K562 (cell line): ENCODE measurements around the gene CDYL2. TPM values are rescaled to one million over a fixed set of nuclear protein-coding genes. Genes with fewer than 3 reads are reported as not detected.

ENCODE experiments used
- ATAC-seq: fragments of 200-7000 bp; cut with Tn5 transposase; 3 replicates; pipeline ENCODE4 v1.9.1; 2020; ENCODE audit warnings: moderate library complexity
- BruUV-seq: library from RNA; stranded (reverse); fragments of 400-500 nt; replicated peaks from 2 replicates; lab custom pipeline; 2021; lab: Mats Ljungman, UMichigan
- CTCF ChIA-PET: fragments of 300-600 bp; formaldehyde crosslinking; extraction: SDS; loops from one replicate; lab custom pipeline; 2021; ENCODE audit warnings: low intra/inter-chr PET ratio; lab: Yijun Ruan, JAX
- POLR2A ChIA-PET: fragments of 300-600, 350-650 bp; sonication (Branson Sonifier 250); formaldehyde crosslinking; extraction: SDS; loops from one replicate; lab custom pipeline; 2021; ENCODE audit warnings: antibody characterized with exemption, inconsistent platforms; lab: Yijun Ruan, JAX
- DNase-seq, 4 experiments: peaks; one replicate each; pipeline versions ENCODE4 v3.0.0 to v3.0.0-alpha.2; 2011 to 2018; ENCODE audit warnings: low spot score in 3 of 4, mixed read lengths in 3 of 4; ENCODE audit errors: extremely low read depth in 1 of 4
- FAIRE-seq: peaks from 2 replicates; lab custom pipeline; 2011; peaks lifted over from hg19 to GRCh38; lab: Jason Lieb, UNC
- H2AFZ ChIP-seq: 2 replicates; pipeline ENCODE4 v1.6.0; 2011; ENCODE audit warnings: low read depth, low read length, control low read depth, inconsistent platforms
- H3K27ac ChIP-seq: fragments of 200-600 bp; 3 replicates; pipeline ENCODE4 v1.8.0; 2011; ENCODE audit warnings: low read depth, mild to moderate bottlenecking, control low read depth, inconsistent platforms, low read length, moderate library complexity, mixed read lengths; ENCODE audit errors: extremely low read depth
- H3K27me3 ChIP-seq, 2 experiments: fragments of 300-600 bp in 1 of 2; 2 replicates in 1 of 2; 3 replicates in 1 of 2; pipeline versions ENCODE4 v1.6.0 to v1.8.0; 2011; ENCODE audit warnings: inconsistent platforms in 2 of 2, low read length in 2 of 2, mild to moderate bottlenecking in 1 of 2, mixed read lengths in 1 of 2, moderate library complexity in 1 of 2; ENCODE audit not compliant: control insufficient read depth in 2 of 2, insufficient read depth in 2 of 2
- H3K36me3 ChIP-seq: fragments of 300-600 bp; 3 replicates; pipeline ENCODE4 v1.8.0; 2011; ENCODE audit warnings: mild to moderate bottlenecking, low read length, inconsistent platforms; ENCODE audit not compliant: control insufficient read depth, insufficient read depth
- H3K4me1 ChIP-seq, 2 experiments: fragments of 200-600 bp in 1 of 2; replicated peaks in 1 of 2; 2 replicates in 1 of 2; 3 replicates in 1 of 2; pipeline versions ENCODE4 v1.5.1 to v1.8.0; 2011; ENCODE audit warnings: inconsistent platforms in 2 of 2, low read length in 2 of 2, mild to moderate bottlenecking in 1 of 2, mixed read lengths in 1 of 2, moderate library complexity in 1 of 2; ENCODE audit not compliant: control insufficient read depth in 2 of 2, insufficient read depth in 2 of 2
- H3K4me2 ChIP-seq: 2 replicates; pipeline ENCODE4 v1.6.1; 2011; ENCODE audit warnings: low read length, control low read depth, inconsistent platforms, mixed read lengths; ENCODE audit not compliant: insufficient read depth
- H3K4me3 ChIP-seq: fragments of 200-600 bp; sonication (generic), shearing (Covaris generic); 2 replicates; pipeline ENCODE4 v1.5.1; 2016; ENCODE audit warnings: control low read depth, inconsistent platforms
- H3K79me2 ChIP-seq: fragments of 200-600 bp; 3 replicates; pipeline ENCODE4 v1.8.0; 2011; ENCODE audit warnings: low read length, inconsistent platforms; ENCODE audit not compliant: control insufficient read depth, insufficient read depth
- H3K9ac ChIP-seq, 2 experiments: 2 replicates each; pipeline versions ENCODE4 v1.6.0 to v1.6.1; 2011; ENCODE audit warnings: low read depth in 2 of 2, low read length in 2 of 2, control low read depth in 1 of 2, inconsistent platforms in 1 of 2, mild to moderate bottlenecking in 1 of 2, mixed read lengths in 1 of 2; ENCODE audit not compliant: insufficient read depth in 1 of 2
- H3K9me1 ChIP-seq: one replicate; pipeline ENCODE4 v1.6.0; 2011; ENCODE audit warnings: inconsistent platforms, mild to moderate bottlenecking, low read length, moderate library complexity; ENCODE audit not compliant: control insufficient read depth, insufficient read depth
- H3K9me3 ChIP-seq: replicated peaks from 2 replicates; pipeline ENCODE4 v1.5.1; 2011; ENCODE audit warnings: low read depth, low read length, inconsistent platforms; ENCODE audit not compliant: control insufficient read depth, insufficient read depth
- H4K20me1 ChIP-seq: replicated peaks from 2 replicates; pipeline ENCODE4 v1.6.1; 2011; ENCODE audit warnings: low read length, inconsistent platforms, mixed read lengths; ENCODE audit not compliant: control insufficient read depth, insufficient read depth
- CTCF ChIP-seq, 3 experiments: IDR thresholded peaks in 2 of 3; conservative IDR thresholded peaks in 1 of 3; 2 replicates each; pipeline ENCODE4 v1.5.1; 2011 to 2012; ENCODE audit warnings: low read length in 3 of 3, mild to moderate bottlenecking in 3 of 3, control low read depth in 2 of 3, improper control_type of control experiment in 1 of 3, inconsistent platforms in 1 of 3, low read depth in 1 of 3, mixed read lengths in 1 of 3, moderate library complexity in 1 of 3; ENCODE audit not compliant: insufficient read depth in 2 of 3
- EGR1 ChIP-seq: fragments of 450-650 bp; conservative IDR thresholded peaks from 2 replicates; pipeline ENCODE4 v1.6.1; 2017; ENCODE audit warnings: mild to moderate bottlenecking
- ERF ChIP-seq: fragments of 450-650 bp; formaldehyde crosslinking; IDR thresholded peaks from 2 replicates; pipeline ENCODE4 v1.4.0; 2020; ENCODE audit warnings: mild to moderate bottlenecking, mixed read lengths
- FOXJ3 ChIP-seq: sonication (generic); formaldehyde crosslinking; IDR thresholded peaks from 2 replicates; pipeline ENCODE4 v1.4.0; 2020; ENCODE audit warnings: mild to moderate bottlenecking, missing genetic modification reagents
- PHB ChIP-seq: fragments of 250-450 bp; sonication (Bioruptor Pico); IDR thresholded peaks from 2 replicates; pipeline ENCODE4 v1.5.0; 2021
- PTBP1 ChIP-seq: fragments of 200-400 bp; formaldehyde crosslinking; IDR thresholded peaks from 2 replicates; pipeline ENCODE4 v1.6.1; 2017; ENCODE audit warnings: low read depth, low read length
- TEAD2 ChIP-seq: fragments of 450-650 bp; IDR thresholded peaks from 2 replicates; pipeline ENCODE4 v1.6.1; 2016; ENCODE audit warnings: missing genetic modification characterization, control low read depth, missing compliant biosample characterization
- ZNF75A ChIP-seq: fragments of 450-650 bp; formaldehyde crosslinking; IDR thresholded peaks from 2 replicates; pipeline ENCODE4 v1.4.0; 2020; ENCODE audit warnings: mild to moderate bottlenecking
- WGBS: fragments of 100-300 bp; shearing (Covaris generic); methylation state at CpG from one replicate; pipeline ENCODE4 v1.1.6; 2016; ENCODE audit warnings: low coverage, mixed read lengths; ENCODE audit not compliant: insufficient coverage; ENCODE audit errors: missing lambda C conversion rate; 5-methylcytosine and 5-hydroxymethylcytosine counted together
- in situ Hi-C: fragments of 300-500 bp; cut with MboI; formaldehyde crosslinking; loops from 4 replicates; pipeline ENCODE4 v1.15.0; 2018; ENCODE audit warnings: inconsistent platforms, mixed read lengths
- intact Hi-C: fragments of 100-400 bp; cut with micrococcal nuclease; formaldehyde crosslinking; loops from 2 replicates; pipeline ENCODE4 v1.14.2; 2022
- polyA plus RNA-seq, 8 experiments: library from polyadenylated mRNA; depleted of rRNA in 4 of 8; stranded (reverse) in 5 of 8; unstranded in 3 of 8; fragments of >200 nt; fragmentation: Nextera tagmentation in 2 of 8; fragmentation: Illumina TruSeq in 1 of 8; extraction: Ambion mirVana in 2 of 8; extraction: Trizol in 1 of 8; gene quantifications; 2 replicates each; pipeline versions ENCODE4 v1.2.1 to v1.2.3, GENCODE V29; 2011 to 2014; ENCODE audit warnings: inconsistent platforms in 1 of 8, missing spikeins in 1 of 8
- total RNA-seq, 7 experiments: library from RNA; depleted of rRNA in 6 of 7; stranded (reverse); fragments of >200 nt in 6 of 7; fragmentation: Illumina TruSeq in 2 of 7; extraction: Trizol in 2 of 7; gene quantifications; 2 replicates each; pipeline versions ENCODE4 v1.2.1 to v1.2.3, GENCODE V29; 2011 to 2021; ENCODE audit warnings: low replicate concordance in 1 of 7
- TF ChIP-seq, protein P1 (sequence below): IDR thresholded peaks from 2 replicates; pipeline ENCODE4 v1.6.1; 2011; ENCODE audit not compliant: insufficient read length; ENCODE audit errors: extremely low read depth

The CDYL2 gene
- total and polyA plus RNA-seq, 9 of the 15 experiments (the other 6 are each of a cell fraction or from before 2014, with no cell fraction given), result under 0.01 to 0.04 (median 0.01) TPM; not detected in 6

DNA sequence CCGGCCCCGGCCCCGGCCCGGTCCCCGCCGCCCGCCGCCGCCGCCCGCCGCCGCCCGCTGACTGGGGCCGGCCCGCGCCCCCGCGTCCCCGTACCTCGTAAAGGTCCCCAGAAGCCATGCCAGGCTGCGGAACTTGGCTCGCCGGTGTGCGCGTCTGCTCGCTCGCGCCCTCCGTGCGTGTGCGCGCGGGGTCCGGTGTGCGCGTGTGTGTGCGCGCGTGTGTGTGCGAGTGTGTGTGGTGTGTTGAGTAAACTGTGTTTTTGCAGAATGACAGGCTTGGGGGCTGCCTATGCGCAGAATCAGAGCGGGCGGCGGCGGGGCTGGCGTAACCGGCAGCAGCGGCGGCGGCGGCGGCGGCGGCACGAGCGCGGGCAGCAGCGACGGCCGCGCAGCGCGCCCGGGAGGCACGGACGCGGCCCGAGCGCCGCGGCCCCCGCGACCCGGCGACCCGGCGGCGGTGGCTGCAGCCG, 307 bp downstream of the CDYL2 start (continued):
- TF ChIP-seq, protein P1, sequence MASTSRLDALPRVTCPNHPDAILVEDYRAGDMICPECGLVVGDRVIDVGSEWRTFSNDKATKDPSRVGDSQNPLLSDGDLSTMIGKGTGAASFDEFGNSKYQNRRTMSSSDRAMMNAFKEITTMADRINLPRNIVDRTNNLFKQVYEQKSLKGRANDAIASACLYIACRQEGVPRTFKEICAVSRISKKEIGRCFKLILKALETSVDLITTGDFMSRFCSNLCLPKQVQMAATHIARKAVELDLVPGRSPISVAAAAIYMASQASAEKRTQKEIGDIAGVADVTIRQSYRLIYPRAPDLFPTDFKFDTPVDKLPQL, result no peak
- TF ChIP-seq TEAD2 (no peak), FOXJ3 (CRISPR knock-in tag) (no peak)

- H3K4me3 ChIP-seq, result no peak overlapping the region
- DNase-seq (peak in 3 of 4 experiments; percentile 19 to 33 (median 20)), ATAC-seq (peak; percentile 75), FAIRE-seq (no peak)
- no peaks in the 10 kb centered on the region for H4K20me1 ChIP-seq
- TF ChIP-seq ZNF75A (CRISPR knock-in tag) (no peak), ERF (CRISPR knock-in tag) (no peak), CTCF (IDR thresholded peaks at IDR 0.05 in 2 of 3, conservative IDR thresholded peaks at IDR 0.05 in 1 of 3; ENCODE audit: insufficient read depth in 2 of 3, low read depth in 1 of 3, low read length in 3 of 3) (peak; percentile 25 to 49 (median 45); a peak in 4 of 6 replicates), PHB (no peak), PTBP1 (no peak), EGR1 (0 out of 2 replicates have a peak, but pooled peaks have one; percentile 9)
- WGBS, result 21% methylated on average over 18 of the region's 87 CpGs
- H3K9ac ChIP-seq, result no peak overlapping the region
- H2AFZ ChIP-seq, result no peak overlapping the region
- intact Hi-C loops (no loop called here), in situ Hi-C loops (no loop called here)
- peaks cover 0 to 3% of the 10 kb centered on the region in 2 experiments; a peak in 2 of 5 replicates for H3K4me1 ChIP-seq
- H3K79me2 ChIP-seq, result no peaks in the 10 kb centered on the region
- H3K9me3 ChIP-seq, result no peaks in the 10 kb centered on the region
- H3K36me3 ChIP-seq, result no peaks in the 10 kb centered on the region
- no TSS peak for BruUV-seq
- H3K27ac ChIP-seq, result no peak overlapping the region
- no peak overlapping the region for H3K4me2 ChIP-seq
- POLR2A ChIA-PET, result no interaction called here
- CTCF ChIA-PET, result no interaction called here
- H3K9me1 ChIP-seq, result no peaks in the 10 kb centered on the region
- H3K27me3 ChIP-seq, result peaks cover 0 to 10% of the 10 kb centered on the region in 2 experiments; a peak in 1 of 5 replicates
These were observed 901 bp downstream of the CDYL2 start for GRCh38 chr16:80803339-80804055.
